IMR-90 (cell line): ENCODE data around the gene ZNRF3.

Experiments
- MXI1 ChIP-seq: IDR thresholded peaks from 2 replicates; pipeline ENCODE4 v1.6.1; 2012; ENCODE audit warnings: low read depth, mild to moderate bottlenecking, low read length, moderate library complexity, borderline replicate concordance
- RAD21 ChIP-seq: IDR thresholded peaks from 2 replicates; pipeline ENCODE4 v1.6.1; 2012; ENCODE audit warnings: low read length, improper control_type of control experiment
- RCOR1 ChIP-seq: IDR thresholded peaks from 2 replicates; pipeline ENCODE4 v1.6.1; 2012; ENCODE audit warnings: mild to moderate bottlenecking, low read length, improper control_type of control experiment; ENCODE audit not compliant: insufficient replicate concordance
- TF ChIP-seq, protein P1 (sequence below): conservative IDR thresholded peaks from 2 replicates; pipeline ENCODE4 v1.5.1; 2012; ENCODE audit warnings: mild to moderate bottlenecking, low read depth, low read length, improper control_type of control experiment
- TF ChIP-seq, protein P2 (sequence below): fragments of 150-350 bp; IDR thresholded peaks from 2 replicates; pipeline ENCODE4 v1.6.1; 2016; ENCODE audit warnings: low read depth, mild to moderate bottlenecking, low read length, moderate library complexity, borderline replicate concordance

DNA sequence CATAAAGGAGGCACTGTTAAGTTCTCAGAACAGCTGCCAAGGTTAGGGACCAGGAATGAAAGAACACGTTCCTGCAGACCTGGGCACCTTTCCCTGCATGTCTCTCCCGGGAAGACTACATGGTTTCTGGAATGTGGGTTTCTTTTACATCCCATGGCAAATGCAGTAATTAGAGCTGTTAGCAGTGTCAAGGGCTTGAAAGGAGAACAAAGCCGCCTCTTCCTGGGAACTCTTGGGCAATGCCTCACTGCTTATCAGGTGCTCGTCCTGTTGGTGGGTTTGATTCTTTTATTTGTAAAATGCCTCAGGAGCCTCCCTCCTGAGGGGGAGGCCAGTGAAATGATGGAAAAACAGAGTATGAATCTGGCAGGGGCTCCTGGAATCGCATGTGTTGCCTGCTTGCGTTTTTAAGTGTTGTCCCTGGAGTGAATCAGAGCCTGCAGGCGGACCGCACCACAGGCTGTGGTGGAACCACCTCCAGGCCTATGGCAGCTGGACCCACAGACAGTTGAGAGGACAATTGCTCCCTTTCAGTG, 179.0 kb downstream of the ZNRF3 start:
- TF ChIP-seq, protein P1, sequence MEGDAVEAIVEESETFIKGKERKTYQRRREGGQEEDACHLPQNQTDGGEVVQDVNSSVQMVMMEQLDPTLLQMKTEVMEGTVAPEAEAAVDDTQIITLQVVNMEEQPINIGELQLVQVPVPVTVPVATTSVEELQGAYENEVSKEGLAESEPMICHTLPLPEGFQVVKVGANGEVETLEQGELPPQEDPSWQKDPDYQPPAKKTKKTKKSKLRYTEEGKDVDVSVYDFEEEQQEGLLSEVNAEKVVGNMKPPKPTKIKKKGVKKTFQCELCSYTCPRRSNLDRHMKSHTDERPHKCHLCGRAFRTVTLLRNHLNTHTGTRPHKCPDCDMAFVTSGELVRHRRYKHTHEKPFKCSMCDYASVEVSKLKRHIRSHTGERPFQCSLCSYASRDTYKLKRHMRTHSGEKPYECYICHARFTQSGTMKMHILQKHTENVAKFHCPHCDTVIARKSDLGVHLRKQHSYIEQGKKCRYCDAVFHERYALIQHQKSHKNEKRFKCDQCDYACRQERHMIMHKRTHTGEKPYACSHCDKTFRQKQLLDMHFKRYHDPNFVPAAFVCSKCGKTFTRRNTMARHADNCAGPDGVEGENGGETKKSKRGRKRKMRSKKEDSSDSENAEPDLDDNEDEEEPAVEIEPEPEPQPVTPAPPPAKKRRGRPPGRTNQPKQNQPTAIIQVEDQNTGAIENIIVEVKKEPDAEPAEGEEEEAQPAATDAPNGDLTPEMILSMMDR = no peak
- TF ChIP-seq RCOR1 (no peak), MXI1 (no peak), RAD21 (no peak)
- TF ChIP-seq, protein P2, sequence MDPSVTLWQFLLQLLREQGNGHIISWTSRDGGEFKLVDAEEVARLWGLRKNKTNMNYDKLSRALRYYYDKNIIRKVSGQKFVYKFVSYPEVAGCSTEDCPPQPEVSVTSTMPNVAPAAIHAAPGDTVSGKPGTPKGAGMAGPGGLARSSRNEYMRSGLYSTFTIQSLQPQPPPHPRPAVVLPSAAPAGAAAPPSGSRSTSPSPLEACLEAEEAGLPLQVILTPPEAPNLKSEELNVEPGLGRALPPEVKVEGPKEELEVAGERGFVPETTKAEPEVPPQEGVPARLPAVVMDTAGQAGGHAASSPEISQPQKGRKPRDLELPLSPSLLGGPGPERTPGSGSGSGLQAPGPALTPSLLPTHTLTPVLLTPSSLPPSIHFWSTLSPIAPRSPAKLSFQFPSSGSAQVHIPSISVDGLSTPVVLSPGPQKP = no peak
